DND-41 (cell line): Measurements from ENCODE around the gene RAB6A.

Source experiments
- ATAC-seq: fragments of 200-7000 bp; cut with Tn5 transposase; 3 replicates; pipeline ENCODE4 v1.9.1; 2021; ENCODE audit warnings: low read depth; ENCODE audit not compliant: insufficient read depth
- DNase-seq: peaks from one replicate; pipeline ENCODE4 v3.0.0-alpha.2; 2020
- H2AFZ ChIP-seq: 2 replicates; pipeline ENCODE4 v1.6.0; 2012; ENCODE audit warnings: low read depth, low read length
- H3K27ac ChIP-seq: 2 replicates; pipeline ENCODE4 v1.5.1; 2012; ENCODE audit warnings: low read length, inconsistent platforms
- H3K27me3 ChIP-seq: fragments of 200-600 bp; sonication (generic); 2 replicates; pipeline ENCODE4 v1.6.0; 2012; ENCODE audit warnings: low read length, mild to moderate bottlenecking, inconsistent platforms; ENCODE audit not compliant: insufficient read depth, poor library complexity
- H3K36me3 ChIP-seq: 2 replicates; pipeline ENCODE4 v1.5.1; 2012; ENCODE audit warnings: low read length, inconsistent platforms; ENCODE audit not compliant: insufficient read depth
- H3K4me1 ChIP-seq: 2 replicates; pipeline ENCODE4 v1.5.1; 2012; ENCODE audit warnings: mild to moderate bottlenecking, low read length; ENCODE audit not compliant: insufficient read depth
- H3K4me2 ChIP-seq: 2 replicates; pipeline ENCODE4 v1.6.0; 2012; ENCODE audit warnings: mild to moderate bottlenecking, moderate library complexity, low read length, inconsistent platforms; ENCODE audit not compliant: insufficient read depth
- H3K4me3 ChIP-seq, 2 experiments: fragments of 200-600 bp in 1 of 2; shearing (Covaris generic) in 1 of 2; 2 replicates each; pipeline ENCODE4 v1.5.1; 2012 to 2016; ENCODE audit warnings: inconsistent platforms in 2 of 2, low read length in 2 of 2, mild to moderate bottlenecking in 2 of 2, low read depth in 1 of 2, moderate library complexity in 1 of 2
- H3K79me2 ChIP-seq: 2 replicates; pipeline ENCODE4 v1.6.0; 2012; ENCODE audit warnings: low read length, inconsistent platforms; ENCODE audit not compliant: insufficient read depth
- H3K9ac ChIP-seq: 2 replicates; pipeline ENCODE4 v1.6.0; 2012; ENCODE audit warnings: low read depth, mild to moderate bottlenecking, inconsistent platforms, low read length, moderate library complexity
- H3K9me3 ChIP-seq: 2 replicates; pipeline ENCODE4 v1.5.1; 2012; ENCODE audit warnings: low read length, moderate library complexity, mild to moderate bottlenecking, inconsistent platforms; ENCODE audit not compliant: insufficient read depth, severe bottlenecking
- H4K20me1 ChIP-seq: 2 replicates; pipeline ENCODE4 v1.6.0; 2012; ENCODE audit warnings: low read length; ENCODE audit not compliant: insufficient read depth
- CTCF ChIP-seq: IDR thresholded peaks from 2 replicates; pipeline ENCODE4 v1.5.1; 2012; ENCODE audit warnings: borderline replicate concordance, low read length, moderate library complexity, mild to moderate bottlenecking; ENCODE audit not compliant: poor library complexity, severe bottlenecking; ENCODE audit errors: extremely low read depth
- EZH2 ChIP-seq: IDR thresholded peaks from 3 replicates; pipeline ENCODE4 v1.6.1; 2012; ENCODE audit warnings: borderline replicate concordance, low read depth, mild to moderate bottlenecking, moderate library complexity, low read length, inconsistent platforms; ENCODE audit not compliant: severe bottlenecking

RAB6A gene

GRCh38 chr11:73728000-73728399 lies 32.9 kb downstream of the RAB6A start:
- Histone ChIP-seq H3K36me3 (peaks cover 31% of the 10 kb centered on the region), H2AFZ (no peak overlapping the region), H3K4me2 (no peak overlapping the region), H4K20me1 (peaks cover 20% of the 10 kb centered on the region; the same call in 1 of the 2 replicates), H3K9ac (no peak overlapping the region), H3K4me1 (no peaks in the 10 kb centered on the region), H3K4me3 (no peak overlapping the region), H3K27ac (no peak overlapping the region), H3K27me3 (no peaks in the 10 kb centered on the region), H3K79me2 (peaks cover 52% of the 10 kb centered on the region), H3K9me3 (no peaks in the 10 kb centered on the region)
- ATAC-seq (no peak), DNase-seq (no peak)
- no peak for TF ChIP-seq CTCF
- no peak for TF ChIP-seq EZH2

- DNase-seq = no peak
- TF ChIP-seq CTCF (no peak), EZH2 (no peak)
- Histone ChIP-seq H3K27ac (no peak overlapping the region), H3K9me3 (no peaks in the 10 kb centered on the region), H3K9ac (no peak overlapping the region), H3K36me3 (peaks cover 31% of the 10 kb centered on the region), H3K4me3 (no peak overlapping the region), H3K4me2 (no peak overlapping the region), H2AFZ (no peak overlapping the region), H3K79me2 (peaks cover 48% of the 10 kb centered on the region), H3K4me1 (no peaks in the 10 kb centered on the region), H4K20me1 (peaks cover 15% of the 10 kb centered on the region; the same call in 1 of the 2 replicates), H3K27me3 (no peaks in the 10 kb centered on the region)
- no peak for ATAC-seq
Measured at GRCh38 chr11:73726825-73727224, 34.0 kb downstream of the RAB6A start.

GRCh38 chr11:73717136-73717535 lies 43.7 kb downstream of the RAB6A start:
- TF ChIP-seq EZH2 = no peak
- no peak for TF ChIP-seq CTCF
- no peak for ATAC-seq
- Histone ChIP-seq H3K27ac (no peak overlapping the region), H3K27me3 (no peaks in the 10 kb centered on the region), H3K4me3 (no peak overlapping the region), H3K9ac (no peak overlapping the region), H3K79me2 (no peaks in the 10 kb centered on the region), H3K9me3 (no peaks in the 10 kb centered on the region), H3K4me2 (no peak overlapping the region), H3K4me1 (no peaks in the 10 kb centered on the region), H4K20me1 (no peaks in the 10 kb centered on the region), H2AFZ (no peak overlapping the region), H3K36me3 (peaks cover 39% of the 10 kb centered on the region)
- no peak for DNase-seq
